GM23248 (cell line): ENCODE data around the gene PCF11. TPM values are rescaled to one million over a fixed set of nuclear protein-coding genes. Genes with fewer than 3 reads are reported as not detected.

ENCODE experiments used
- DNase-seq: peaks from one replicate; pipeline ENCODE4 v3.0.0-alpha.2; 2015
- H2AFZ ChIP-seq: fragments of 200-600 bp; sonication (generic); 2 replicates; pipeline ENCODE4 v1.6.1; 2016; ENCODE audit warnings: antibody characterized with exemption
- H3F3A ChIP-seq: fragments of 200-600 bp; sonication (generic); 2 replicates; pipeline ENCODE4 v1.6.1; 2016; ENCODE audit warnings: mild to moderate bottlenecking, antibody characterized with exemption, mixed run types; ENCODE audit not compliant: insufficient read depth
- H3K27ac ChIP-seq: fragments of 200-600 bp; sonication (generic); 2 replicates; pipeline ENCODE4 v1.5.1; 2016; ENCODE audit warnings: mild to moderate bottlenecking
- H3K27me3 ChIP-seq: fragments of 200-600 bp; sonication (generic); replicated peaks from 2 replicates; pipeline ENCODE4 v1.6.1; 2016; ENCODE audit warnings: mild to moderate bottlenecking; ENCODE audit not compliant: insufficient read depth
- H3K36me3 ChIP-seq: fragments of 200-600 bp; sonication (generic); 2 replicates; pipeline ENCODE4 v1.6.1; 2016; ENCODE audit warnings: low read depth, mild to moderate bottlenecking
- H3K4me1 ChIP-seq: fragments of 200-600 bp; sonication (generic); 2 replicates; pipeline ENCODE4 v1.6.1; 2016; ENCODE audit warnings: mild to moderate bottlenecking; ENCODE audit not compliant: insufficient read depth
- H3K4me2 ChIP-seq: fragments of 200-600 bp; sonication (generic); one replicate; pipeline ENCODE4 v1.6.1; 2016; ENCODE audit warnings: mild to moderate bottlenecking; ENCODE audit not compliant: unreplicated experiment
- H3K4me3 ChIP-seq: fragments of 200-600 bp; sonication (generic); 2 replicates; pipeline ENCODE4 v1.5.1; 2016; ENCODE audit warnings: mild to moderate bottlenecking
- H3K79me2 ChIP-seq: fragments of 200-600 bp; sonication (generic); 2 replicates; pipeline ENCODE4 v1.6.1; 2016; ENCODE audit warnings: mild to moderate bottlenecking; ENCODE audit not compliant: insufficient read depth
- H3K9ac ChIP-seq: fragments of 200-600 bp; sonication (generic); 2 replicates; pipeline ENCODE4 v1.6.1; 2016; ENCODE audit warnings: mild to moderate bottlenecking
- H3K9me2 ChIP-seq: fragments of 200-600 bp; sonication (generic); 2 replicates; pipeline ENCODE4 v1.6.1; 2016; ENCODE audit warnings: mixed run types, mild to moderate bottlenecking, moderate library complexity; ENCODE audit not compliant: insufficient read depth
- H3K9me3 ChIP-seq: fragments of 200-600 bp; sonication (generic); one replicate; pipeline ENCODE4 v1.6.1; 2017; ENCODE audit warnings: low read depth
- H4K20me1 ChIP-seq: fragments of 200-600 bp; sonication (generic); 2 replicates; pipeline ENCODE4 v1.6.0; 2016; ENCODE audit not compliant: insufficient read depth
- EZH2 ChIP-seq: fragments of 200-600 bp; sonication (generic); IDR thresholded peaks from 2 replicates; pipeline ENCODE4 v1.6.1; 2018; ENCODE audit warnings: antibody characterized with exemption, mild to moderate bottlenecking; ENCODE audit not compliant: insufficient read depth, poor library complexity, severe bottlenecking
- EZH2phosphoT487 ChIP-seq: fragments of 200-600 bp; sonication (generic); IDR thresholded peaks from 2 replicates; pipeline ENCODE4 v1.6.1; 2018; ENCODE audit warnings: antibody characterized with exemption, moderate library complexity, mild to moderate bottlenecking, low read depth; ENCODE audit not compliant: insufficient read depth
- WGBS, 2 experiments: methylation state at CpG; one replicate each; pipeline ENCODE4 v1.1.6; 2015 to 2017; ENCODE audit warnings: low lambda C conversion rate in 2 of 2, low coverage in 1 of 2; ENCODE audit errors: missing lambda C conversion rate in 2 of 2; 5-methylcytosine and 5-hydroxymethylcytosine counted together
- in situ Hi-C: fragments of 300-500 bp; cut with MboI; formaldehyde crosslinking; loops from 2 replicates; pipeline ENCODE4 v1.15.0; 2020
- polyA plus RNA-seq: library from polyadenylated mRNA; unstranded; fragments of >200 nt; fragmentation: Nextera tagmentation; extraction: Ambion mirVana; gene quantifications from 2 replicates; pipeline ENCODE4 v1.2.1, GENCODE V29; 2016
- total RNA-seq: library from RNA; depleted of rRNA; stranded (reverse); fragments of >200 nt; shearing (Covaris generic); gene quantifications from 2 replicates; pipeline ENCODE4 v1.2.3, GENCODE V29; 2014

PCF11 gene
- total and polyA plus RNA-seq, 2 experiments from 2014 or later: 9.1 to 19.7 TPM

DNA sequence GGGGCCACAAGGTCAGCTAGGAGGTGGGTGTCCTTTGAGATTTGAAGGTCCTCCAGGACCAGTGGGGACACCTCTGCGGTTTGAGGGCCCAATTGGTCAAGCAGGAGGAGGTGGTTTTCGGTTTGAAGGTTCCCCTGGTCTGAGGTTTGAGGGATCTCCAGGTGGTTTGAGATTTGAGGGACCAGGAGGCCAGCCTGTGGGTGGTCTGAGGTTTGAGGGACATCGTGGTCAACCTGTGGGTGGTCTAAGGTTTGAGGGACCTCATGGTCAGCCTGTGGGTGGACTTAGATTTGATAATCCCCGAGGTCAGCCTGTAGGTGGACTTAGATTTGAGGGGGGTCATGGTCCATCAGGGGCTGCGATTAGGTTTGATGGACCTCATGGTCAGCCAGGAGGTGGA lies 11.8 kb downstream of the PCF11 start:
- Histone ChIP-seq H3K9ac (no peak overlapping the region), H3F3A (peaks cover 49% of the 10 kb centered on the region), H3K4me1 (peaks cover 26% of the 10 kb centered on the region), H2AFZ (no peak overlapping the region), H3K4me2 (no peak overlapping the region), H3K27me3 (no peaks in the 10 kb centered on the region), H3K4me3 (no peak overlapping the region), H3K36me3 (peaks cover 86% of the 10 kb centered on the region), H3K79me2 (peaks cover 100% of the 10 kb centered on the region), H3K27ac (no peak overlapping the region), H3K9me2 (no peaks in the 10 kb centered on the region), H4K20me1 (peaks cover 19% of the 10 kb centered on the region; the same call in 1 of the 2 replicates), H3K9me3 (no peaks in the 10 kb centered on the region)
- in situ Hi-C loops: loop anchor here (10.0 kb wide), 1 partner anchor 264 kb away; the partner anchor contains the start of genes DDIAS and PRCP
- no peak for DNase-seq
- no peak for TF ChIP-seq EZH2phosphoT487
- TF ChIP-seq EZH2: no peak
- WGBS, 2 experiments: 95 to 99% methylated on average over 5 of the region's 5 CpGs

DNA sequence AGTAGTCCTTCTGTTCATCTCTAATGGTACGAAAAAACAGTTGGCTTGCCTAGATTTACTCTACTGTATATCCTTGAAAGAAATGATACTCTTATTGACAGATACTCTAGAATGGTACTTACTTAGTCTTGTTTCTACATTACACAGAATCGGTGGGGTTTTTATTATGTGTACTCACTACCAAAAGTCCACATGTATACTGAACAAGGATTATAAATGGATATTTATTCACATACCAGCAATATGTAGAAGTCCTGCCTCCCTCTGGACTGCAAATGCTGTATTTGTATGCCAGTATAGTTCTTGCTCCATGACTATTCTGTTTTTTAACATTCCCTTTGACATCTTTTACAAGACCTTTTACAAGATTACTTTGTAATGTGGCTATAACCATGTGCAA lies 13.9 kb downstream of the PCF11 start:
- no peak overlapping the region for H3K27ac ChIP-seq
- H3K79me2 ChIP-seq: peaks cover 100% of the 10 kb centered on the region
- no peaks in the 10 kb centered on the region for H3K9me3 ChIP-seq
- peak overlapping the region; percentile 71 for H3K4me2 ChIP-seq
- peaks cover 80% of the 10 kb centered on the region for H3K36me3 ChIP-seq
- peaks cover 22% of the 10 kb centered on the region; the same call in 1 of the 2 replicates for H4K20me1 ChIP-seq
- peaks cover 29% of the 10 kb centered on the region for H3K4me1 ChIP-seq
- TF ChIP-seq EZH2phosphoT487: no peak
- TF ChIP-seq EZH2: no peak
- peak overlapping the region; percentile 26; the same call in 1 of the 2 replicates for H3K9ac ChIP-seq
- H3K9me2 ChIP-seq: no peaks in the 10 kb centered on the region
- in situ Hi-C loops: no loop called here
- H2AFZ ChIP-seq: no peak overlapping the region
- 34 to 36% methylated on average over 2 of the region's 2 CpGs for WGBS, 2 experiments
- H3K27me3 ChIP-seq: no peaks in the 10 kb centered on the region
- peaks cover 38% of the 10 kb centered on the region for H3F3A ChIP-seq
- H3K4me3 ChIP-seq: peak overlapping the region; percentile 43
- DNase-seq: no peak

DNA sequence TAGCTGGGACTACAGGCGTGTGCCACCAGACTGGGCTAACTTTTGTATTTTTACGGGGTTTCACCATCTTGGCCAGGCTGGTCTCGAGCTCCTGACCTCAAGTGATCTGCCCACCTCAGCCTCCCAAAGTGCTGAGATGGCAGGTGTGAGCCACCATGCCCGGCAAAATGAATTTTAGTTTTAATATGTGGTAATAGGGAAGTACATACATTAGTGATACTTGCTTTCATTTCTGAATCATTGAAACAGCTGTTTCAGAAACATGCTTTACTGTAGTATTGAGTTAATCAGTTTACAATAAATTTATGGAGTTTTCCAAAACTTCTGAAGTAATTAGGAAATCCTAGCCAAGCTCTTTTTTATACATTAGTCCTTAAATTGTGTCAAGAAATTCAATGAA lies 15.6 kb downstream of the PCF11 start:
- Histone ChIP-seq H3K9ac (no peak overlapping the region), H3K36me3 (peaks cover 81% of the 10 kb centered on the region), H2AFZ (no peak overlapping the region), H3K9me2 (no peaks in the 10 kb centered on the region), H3K27ac (no peak overlapping the region), H3K9me3 (no peaks in the 10 kb centered on the region), H3F3A (peaks cover 31% of the 10 kb centered on the region), H3K4me3 (no peak overlapping the region), H3K4me1 (peaks cover 29% of the 10 kb centered on the region), H4K20me1 (peaks cover 22% of the 10 kb centered on the region; the same call in 1 of the 2 replicates), H3K27me3 (no peaks in the 10 kb centered on the region), H3K4me2 (no peak overlapping the region), H3K79me2 (peaks cover 100% of the 10 kb centered on the region)
- WGBS, 2 experiments: 93 to 94% methylated on average over 4 of the region's 4 CpGs
- no peak for TF ChIP-seq EZH2
- no peak for TF ChIP-seq EZH2phosphoT487
- in situ Hi-C loops: no loop called here
- DNase-seq: no peak

DNA sequence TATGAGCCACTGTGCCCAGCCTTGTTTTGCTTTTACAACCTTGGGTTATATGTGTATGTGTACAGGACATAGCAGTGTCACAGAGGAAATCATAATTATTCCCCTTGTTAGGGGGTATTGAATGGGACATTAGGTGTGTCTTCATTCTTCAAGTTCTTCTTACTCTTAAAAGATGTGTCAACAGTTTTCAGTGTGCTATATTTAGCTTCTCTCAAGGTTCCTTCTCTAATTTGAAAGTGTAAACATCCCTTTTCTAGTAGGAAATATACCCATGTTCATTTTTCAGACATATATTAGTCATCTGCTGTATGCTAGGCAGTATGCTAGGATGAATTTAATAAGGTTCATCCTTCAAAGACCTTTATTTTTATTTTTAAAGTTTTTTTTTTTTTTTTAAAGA lies 17.1 kb downstream of the PCF11 start:
- Histone ChIP-seq H3K4me1 (peaks cover 29% of the 10 kb centered on the region), H3K9me3 (no peaks in the 10 kb centered on the region), H4K20me1 (peaks cover 22% of the 10 kb centered on the region; the same call in 1 of the 2 replicates), H3K79me2 (peaks cover 100% of the 10 kb centered on the region), H3K27ac (no peak overlapping the region), H3K27me3 (no peaks in the 10 kb centered on the region), H3K4me2 (no peak overlapping the region), H3F3A (peaks cover 27% of the 10 kb centered on the region), H3K4me3 (no peak overlapping the region), H3K9ac (no peak overlapping the region), H2AFZ (no peak overlapping the region), H3K36me3 (peaks cover 77% of the 10 kb centered on the region), H3K9me2 (no peaks in the 10 kb centered on the region)
- no peak for DNase-seq
- in situ Hi-C loops: no loop called here
- no peak for TF ChIP-seq EZH2
- TF ChIP-seq EZH2phosphoT487: no peak

DNA sequence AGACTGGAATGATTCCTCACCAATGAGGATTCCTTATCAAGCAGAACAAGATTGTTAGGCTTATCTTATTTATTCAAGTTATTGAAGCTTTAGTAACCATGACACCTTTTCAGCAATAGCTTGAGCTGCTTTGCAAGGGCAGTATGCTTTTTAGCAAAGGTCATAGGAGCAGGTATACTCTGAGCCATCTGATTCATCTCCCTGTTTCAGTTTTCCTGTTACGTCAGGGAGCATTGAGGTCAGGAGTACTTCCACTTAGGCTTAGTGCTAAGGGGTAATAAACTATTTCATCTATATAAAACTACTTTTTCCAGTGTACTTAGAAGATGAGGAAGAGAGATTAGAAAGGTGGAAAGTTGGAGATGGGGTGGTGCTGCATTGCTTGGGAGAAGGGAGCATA lies 18.9 kb downstream of the PCF11 start:
- WGBS, 2 experiments: 90 to 93% methylated on average over 1 of the region's 1 CpG
- H3F3A ChIP-seq: peaks cover 18% of the 10 kb centered on the region
- in situ Hi-C loops: no loop called here

More for the DNA sequence above, 18.9 kb downstream of the PCF11 start:
- Histone ChIP-seq H4K20me1 (peaks cover 17% of the 10 kb centered on the region; the same call in 1 of the 2 replicates), H3K36me3 (peaks cover 79% of the 10 kb centered on the region), H2AFZ (no peak overlapping the region), H3K9me3 (no peaks in the 10 kb centered on the region), H3K9me2 (no peaks in the 10 kb centered on the region), H3K4me2 (no peak overlapping the region), H3K9ac (no peak overlapping the region), H3K4me1 (peaks cover 16% of the 10 kb centered on the region), H3K79me2 (peaks cover 100% of the 10 kb centered on the region), H3K4me3 (no peak overlapping the region), H3K27ac (no peak overlapping the region), H3K27me3 (no peaks in the 10 kb centered on the region)
- DNase-seq: no peak
- TF ChIP-seq EZH2 (no peak), EZH2phosphoT487 (no peak)
